Measurements from ENCODE around the gene HEBP2.

- TF ChIP-seq PATZ1 (CRISPR knock-in tag; IDR thresholded peaks at IDR 0.05; ENCODE audit: borderline replicate concordance) (no peak), TCF4 (CRISPR knock-in tag; IDR thresholded peaks at IDR 0.05; ENCODE audit: borderline replicate concordance) (no peak), ISL1 (CRISPR knock-in tag; IDR thresholded peaks at IDR 0.05) (no peak)
These were observed 14.5 kb upstream of the HEBP2 start for GRCh38 chr6:138389551-138389950.

Data from SK-N-SH treated with all-trans-retinoic acid at 6 μM for 48 hours (cell line).